GM19043 (cell line): Measurements from ENCODE around the gene COL4A6.

Experiments used
- ATAC-seq: cut with Tn5 transposase; IDR thresholded peaks from one replicate; pipeline ENCODE4 v1.9.1; 2021; ENCODE audit warnings: low read depth; ENCODE audit not compliant: unreplicated experiment

The COL4A6 gene

GRCh38 chrX:108285918-108286317, 152.3 kb downstream of the COL4A6 start:
- ATAC-seq, result no peak

GRCh38 chrX:108285356-108285755, 152.9 kb downstream of the COL4A6 start:
- ATAC-seq, result no peak

- ATAC-seq, result no peak
Measured at GRCh38 chrX:108275732-108276131, 162.5 kb downstream of the COL4A6 start.

- ATAC-seq, result peak; percentile 58
Measured at GRCh38 chrX:108271397-108271787, 166.8 kb downstream of the COL4A6 start.

GRCh38 chrX:108270739-108271396, 167.4 kb downstream of the COL4A6 start:
- peak; percentile 40 for ATAC-seq

GRCh38 chrX:108270280-108270679, 167.9 kb downstream of the COL4A6 start:
- ATAC-seq, result no peak

GRCh38 chrX:108268434-108269080, 169.7 kb downstream of the COL4A6 start:
- ATAC-seq, result no peak

- no peak for ATAC-seq
Measured at GRCh38 chrX:108267557-108267956, 170.7 kb downstream of the COL4A6 start.

- ATAC-seq, result no peak
Measured at GRCh38 chrX:108264376-108264775, 173.8 kb downstream of the COL4A6 start.

GRCh38 chrX:108261549-108262203, 176.5 kb downstream of the COL4A6 start:
- ATAC-seq, result no peak

- no peak for ATAC-seq
Measured at GRCh38 chrX:108257556-108257955, 180.7 kb downstream of the COL4A6 start.

GRCh38 chrX:108254636-108255035, 183.6 kb downstream of the COL4A6 start:
- no peak for ATAC-seq

GRCh38 chrX:108250654-108251579, 187.3 kb downstream of the COL4A6 start:
- no peak for ATAC-seq

- no peak for ATAC-seq
Measured at GRCh38 chrX:108246304-108246954, 191.8 kb downstream of the COL4A6 start.

GRCh38 chrX:108245462-108245861, 192.8 kb downstream of the COL4A6 start:
- ATAC-seq, result no peak

- no peak for ATAC-seq
Measured at GRCh38 chrX:108235986-108236385, 202.2 kb downstream of the COL4A6 start.

- no peak for ATAC-seq
Measured at GRCh38 chrX:108230574-108230973, 207.6 kb downstream of the COL4A6 start.

- peak; percentile 70 for ATAC-seq
Measured at GRCh38 chrX:108224727-108225621, 213.2 kb downstream of the COL4A6 start.

GRCh38 chrX:108224218-108224617, 214.0 kb downstream of the COL4A6 start:
- peak; percentile 12 for ATAC-seq
